HCT116 (cell line): ENCODE data around the gene OSBPL10.

ENCODE experiments used
- EZH2 ChIP-seq: fragments of 200-600 bp; sonication (generic); IDR thresholded peaks from 2 replicates; pipeline ENCODE4 v1.6.1; 2017; ENCODE audit warnings: antibody characterized with exemption, mixed run types
- POLR2A ChIP-seq: IDR thresholded peaks from 2 replicates; pipeline ENCODE4 v1.7.0; 2011; ENCODE audit warnings: borderline replicate concordance; ENCODE audit not compliant: insufficient read depth, insufficient read length; ENCODE audit errors: extremely low read depth
- POLR2AphosphoS5 ChIP-seq: IDR thresholded peaks from 2 replicates; pipeline ENCODE4 v1.6.1; 2011; ENCODE audit warnings: mild to moderate bottlenecking, low read depth, low read length, moderate library complexity
- TF ChIP-seq, protein P1 (sequence below), 3 experiments: fragments of 200-600 bp in 1 of 3; sonication (generic) in 1 of 3; IDR thresholded peaks in 2 of 3; conservative IDR thresholded peaks in 1 of 3; 2 replicates each; pipeline ENCODE4 v1.5.1; 2012 to 2017; ENCODE audit warnings: low read depth in 2 of 3, low read length in 2 of 3, antibody characterized with exemption in 1 of 3, borderline replicate concordance in 1 of 3, control low read depth in 1 of 3, mild to moderate bottlenecking in 1 of 3, mixed read lengths in 1 of 3, mixed run types in 1 of 3, moderate library complexity in 1 of 3; ENCODE audit not compliant: insufficient read depth in 1 of 3

DNA sequence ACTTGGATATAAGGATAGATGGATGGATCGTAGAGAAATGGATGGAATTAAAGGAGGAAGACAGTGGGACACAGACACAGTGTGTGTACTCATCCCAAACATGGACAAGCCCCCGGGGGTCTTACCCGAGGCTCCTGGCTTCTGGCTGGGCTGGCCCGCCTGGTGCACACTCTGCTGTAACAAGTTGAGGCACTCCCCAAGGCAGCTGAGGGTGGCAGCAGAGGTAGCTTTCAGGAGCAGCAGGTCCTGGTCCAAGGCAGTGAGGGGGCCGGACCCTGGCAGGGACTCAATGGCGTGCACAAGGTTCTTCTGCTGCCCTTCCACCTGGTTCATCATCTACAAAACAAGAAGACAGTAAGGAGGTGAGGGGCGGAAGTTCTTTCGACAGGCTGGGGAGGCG is 233.3 kb downstream of the OSBPL10 start:
- TF ChIP-seq POLR2A = no peak
- no peak for TF ChIP-seq POLR2AphosphoS5
- TF ChIP-seq, protein P1, sequence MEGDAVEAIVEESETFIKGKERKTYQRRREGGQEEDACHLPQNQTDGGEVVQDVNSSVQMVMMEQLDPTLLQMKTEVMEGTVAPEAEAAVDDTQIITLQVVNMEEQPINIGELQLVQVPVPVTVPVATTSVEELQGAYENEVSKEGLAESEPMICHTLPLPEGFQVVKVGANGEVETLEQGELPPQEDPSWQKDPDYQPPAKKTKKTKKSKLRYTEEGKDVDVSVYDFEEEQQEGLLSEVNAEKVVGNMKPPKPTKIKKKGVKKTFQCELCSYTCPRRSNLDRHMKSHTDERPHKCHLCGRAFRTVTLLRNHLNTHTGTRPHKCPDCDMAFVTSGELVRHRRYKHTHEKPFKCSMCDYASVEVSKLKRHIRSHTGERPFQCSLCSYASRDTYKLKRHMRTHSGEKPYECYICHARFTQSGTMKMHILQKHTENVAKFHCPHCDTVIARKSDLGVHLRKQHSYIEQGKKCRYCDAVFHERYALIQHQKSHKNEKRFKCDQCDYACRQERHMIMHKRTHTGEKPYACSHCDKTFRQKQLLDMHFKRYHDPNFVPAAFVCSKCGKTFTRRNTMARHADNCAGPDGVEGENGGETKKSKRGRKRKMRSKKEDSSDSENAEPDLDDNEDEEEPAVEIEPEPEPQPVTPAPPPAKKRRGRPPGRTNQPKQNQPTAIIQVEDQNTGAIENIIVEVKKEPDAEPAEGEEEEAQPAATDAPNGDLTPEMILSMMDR (IDR thresholded peaks at IDR 0.05 in 2 of 3, conservative IDR thresholded peaks at IDR 0.05 in 1 of 3; ENCODE audit: borderline replicate concordance in 1 of 3, insufficient read depth in 1 of 3, low read depth in 2 of 3, low read length in 2 of 3) = no peak
- TF ChIP-seq EZH2 = no peak
